ENCODE results near the gene PRR16.

GRCh38 chr5:120695368-120695880 is 231.3 kb downstream of the PRR16 start:
- TF ChIP-seq CTCF (IDR thresholded peaks at IDR 0.05) (no peak), REST (IDR thresholded peaks at IDR 0.05; ENCODE audit: insufficient read depth in 1 of 2, low read depth in 2 of 2, low read length in 1 of 2) (no peak), SIN3A (IDR thresholded peaks at IDR 0.05; ENCODE audit: borderline replicate concordance, insufficient read depth, low read depth, low read length) (no peak), POLR2AphosphoS5 (IDR thresholded peaks at IDR 0.05; ENCODE audit: low read depth, low read length) (no peak)

Measured in Panc1 (cell line).